ENCODE measurements around the gene ZNF134. TPM values are rescaled to one million over a fixed set of nuclear protein-coding genes. Genes with fewer than 3 reads are reported as not detected.

Gene ZNF134
- total RNA-seq: 10 to 100 TPM; 13.7 to 18.9 (median 13.7) TPM

GRCh38 chr19:57613941-57614743 is at the start of gene ZNF134:
ZNF134 (plus strand) TSS chr19:57614242; CDS start chr19:57619469, 5,227 bp downstream.
- Mint-ChIP-seq H3K36me3 (ENCODE audit: insufficient read depth) (peaks cover 46% of the 10 kb centered on the region), H3K9me3 (peaks cover 45% of the 10 kb centered on the region), H3K4me3 (peak within 1 kb of the TSS; percentile 92), H3K4me1 (ENCODE audit: low read depth) (peaks cover 27% of the 10 kb centered on the region), H3K27me3 (ENCODE audit: low read depth) (no peaks in the 10 kb centered on the region)
- peak; percentile 84 for DNase-seq
- peak; percentile 100 for ATAC-seq

- Mint-ChIP-seq H3K4me3 (no peak overlapping the region), H3K9me3 (peaks cover 60% of the 10 kb centered on the region), H3K27me3 (ENCODE audit: low read depth) (peaks cover 3% of the 10 kb centered on the region), H3K4me1 (ENCODE audit: low read depth) (no peaks in the 10 kb centered on the region), H3K36me3 (ENCODE audit: insufficient read depth) (no peaks in the 10 kb centered on the region)
- ATAC-seq: no peak
- no peak for DNase-seq
Measured at GRCh38 chr19:57566396-57567265, 47.4 kb upstream of the ZNF134 start.

- peaks cover 37% of the 10 kb centered on the region for H3K36me3 Mint-ChIP-seq (ENCODE audit: insufficient read depth)
- ATAC-seq (no peak), DNase-seq (no peak)
- H3K4me1 Mint-ChIP-seq (ENCODE audit: low read depth): no peaks in the 10 kb centered on the region
- H3K4me3 Mint-ChIP-seq: no peak overlapping the region
- H3K27me3 Mint-ChIP-seq (ENCODE audit: low read depth): no peaks in the 10 kb centered on the region
- H3K9me3 Mint-ChIP-seq: peaks cover 52% of the 10 kb centered on the region
Measured at GRCh38 chr19:57570707-57571106, 43.3 kb upstream of the ZNF134 start.

GRCh38 chr19:57572415-57572947 is 41.6 kb upstream of the ZNF134 start:
- DNase-seq: no peak
- no peak for ATAC-seq
- peaks cover 53% of the 10 kb centered on the region for H3K36me3 Mint-ChIP-seq (ENCODE audit: insufficient read depth)

GRCh38 chr19:57576661-57577060 is 37.4 kb upstream of the ZNF134 start:
- no peaks in the 10 kb centered on the region for H3K27me3 Mint-ChIP-seq (ENCODE audit: low read depth)
- DNase-seq (no peak), ATAC-seq (no peak)
- H3K36me3 Mint-ChIP-seq (ENCODE audit: insufficient read depth): peaks cover 57% of the 10 kb centered on the region
- peak overlapping the region; percentile 70 for H3K4me3 Mint-ChIP-seq
- peaks cover 20% of the 10 kb centered on the region for H3K4me1 Mint-ChIP-seq (ENCODE audit: low read depth)
- H3K9me3 Mint-ChIP-seq: peaks cover 40% of the 10 kb centered on the region

More at GRCh38 chr19:57572415-57572947, 41.6 kb upstream of the ZNF134 start:
- Mint-ChIP-seq H3K4me1 (ENCODE audit: low read depth) (peaks cover 8% of the 10 kb centered on the region), H3K4me3 (no peak overlapping the region), H3K27me3 (ENCODE audit: low read depth) (no peaks in the 10 kb centered on the region), H3K9me3 (peaks cover 53% of the 10 kb centered on the region)

GRCh38 chr19:57578487-57579205 is 35.4 kb upstream of the ZNF134 start, which contains the start of gene ZNF416:
ZNF416 (minus strand) TSS chr19:57578911; CDS start chr19:57578704, 207 bp downstream.
- peak within 1 kb of the TSS; percentile 83 for H3K4me3 Mint-ChIP-seq

GRCh38 chr19:57583104-57583520 is 30.9 kb upstream of the ZNF134 start:
- H3K27me3 Mint-ChIP-seq (ENCODE audit: low read depth): no peaks in the 10 kb centered on the region
- H3K36me3 Mint-ChIP-seq (ENCODE audit: insufficient read depth): peaks cover 35% of the 10 kb centered on the region
- ATAC-seq (no peak), DNase-seq (no peak)
- no peak overlapping the region for H3K4me3 Mint-ChIP-seq
- peaks cover 46% of the 10 kb centered on the region for H3K9me3 Mint-ChIP-seq
- peaks cover 22% of the 10 kb centered on the region for H3K4me1 Mint-ChIP-seq (ENCODE audit: low read depth)

More at GRCh38 chr19:57578487-57579205, 35.4 kb upstream of the ZNF134 start, which contains the start of gene ZNF416:
- Mint-ChIP-seq H3K9me3 (peaks cover 41% of the 10 kb centered on the region), H3K36me3 (ENCODE audit: insufficient read depth) (peaks cover 41% of the 10 kb centered on the region), H3K4me1 (ENCODE audit: low read depth) (peaks cover 22% of the 10 kb centered on the region), H3K27me3 (ENCODE audit: low read depth) (no peaks in the 10 kb centered on the region)
- ATAC-seq (peak; percentile 94 to 95), DNase-seq (peak; percentile 92)

GRCh38 chr19:57583521-57584416 is 30.3 kb upstream of the ZNF134 start, which contains the start of gene ZIK1:
ZIK1 (plus strand) TSS chr19:57584145; CDS start chr19:57584357, 212 bp downstream.
- Mint-ChIP-seq H3K4me1 (ENCODE audit: low read depth) (peaks cover 20% of the 10 kb centered on the region), H3K9me3 (peaks cover 51% of the 10 kb centered on the region), H3K4me3 (peak within 1 kb of the TSS; percentile 95), H3K27me3 (ENCODE audit: low read depth) (no peaks in the 10 kb centered on the region), H3K36me3 (ENCODE audit: insufficient read depth) (peaks cover 41% of the 10 kb centered on the region)
- ATAC-seq: peak; percentile 92
- peak; percentile 82 for DNase-seq

- H3K9me3 Mint-ChIP-seq: peaks cover 68% of the 10 kb centered on the region
- ATAC-seq: no peak
- no peaks in the 10 kb centered on the region for H3K27me3 Mint-ChIP-seq (ENCODE audit: low read depth)
- peaks cover 72% of the 10 kb centered on the region for H3K36me3 Mint-ChIP-seq (ENCODE audit: insufficient read depth)
- DNase-seq: no peak
- no peak overlapping the region for H3K4me3 Mint-ChIP-seq
- peaks cover 17% of the 10 kb centered on the region for H3K4me1 Mint-ChIP-seq (ENCODE audit: low read depth)
Measured at GRCh38 chr19:57587529-57587928, 26.5 kb upstream of the ZNF134 start.

GRCh38 chr19:57599377-57599760 is 14.7 kb upstream of the ZNF134 start:
- Mint-ChIP-seq H3K4me1 (ENCODE audit: low read depth) (peaks cover 19% of the 10 kb centered on the region), H3K9me3 (peaks cover 23% of the 10 kb centered on the region), H3K27me3 (ENCODE audit: low read depth) (no peaks in the 10 kb centered on the region), H3K36me3 (ENCODE audit: insufficient read depth) (peaks cover 35% of the 10 kb centered on the region), H3K4me3 (peak overlapping the region; percentile 87)
- DNase-seq (no peak), ATAC-seq (no peak)

- Mint-ChIP-seq H3K27me3 (ENCODE audit: low read depth) (no peaks in the 10 kb centered on the region), H3K4me1 (ENCODE audit: low read depth) (peaks cover 19% of the 10 kb centered on the region), H3K36me3 (ENCODE audit: insufficient read depth) (peaks cover 41% of the 10 kb centered on the region), H3K4me3 (peak within 1 kb of the TSS; percentile 87), H3K9me3 (peaks cover 28% of the 10 kb centered on the region)
- peak; percentile 79 for DNase-seq
- peak; percentile 99 for ATAC-seq
Measured at GRCh38 chr19:57599761-57600383, 14.2 kb upstream of the ZNF134 start, which contains the start of gene ZNF530. ZNF530 (plus strand) TSS chr19:57599885; CDS start chr19:57604346, 4,461 bp downstream.

- no peak for ATAC-seq
- peaks cover 40% of the 10 kb centered on the region for H3K9me3 Mint-ChIP-seq
Measured at GRCh38 chr19:57606931-57607330, 7.1 kb upstream of the ZNF134 start.

More at GRCh38 chr19:57606931-57607330, 7.1 kb upstream of the ZNF134 start:
- Mint-ChIP-seq H3K4me3 (no peak overlapping the region), H3K27me3 (ENCODE audit: low read depth) (no peaks in the 10 kb centered on the region), H3K36me3 (ENCODE audit: insufficient read depth) (peaks cover 57% of the 10 kb centered on the region), H3K4me1 (ENCODE audit: low read depth) (no peaks in the 10 kb centered on the region)
- DNase-seq: no peak

All from activated T-cell treated with anti-CD3 and anti-CD28 coated beads, Interleukin-2, amount 50 U/mL, for 4 hours (primary cell).